DND-41 (cell line): ENCODE data around the gene COQ10A.

ENCODE experiments used
- CTCF ChIP-seq: IDR thresholded peaks from 2 replicates; pipeline ENCODE4 v1.5.1; 2012; ENCODE audit warnings: borderline replicate concordance, low read length, moderate library complexity, mild to moderate bottlenecking; ENCODE audit not compliant: poor library complexity, severe bottlenecking; ENCODE audit errors: extremely low read depth
- EZH2 ChIP-seq: IDR thresholded peaks from 3 replicates; pipeline ENCODE4 v1.6.1; 2012; ENCODE audit warnings: borderline replicate concordance, low read depth, mild to moderate bottlenecking, moderate library complexity, low read length, inconsistent platforms; ENCODE audit not compliant: severe bottlenecking

GRCh38 chr12:56304276-56304675, 37.5 kb downstream of the COQ10A start:
- TF ChIP-seq CTCF: no peak
- TF ChIP-seq EZH2: no peak
